ENCODE data around the gene PCBP3. TPM values are rescaled to one million over a fixed set of nuclear protein-coding genes. Genes with fewer than 3 reads are reported as not detected.

PCBP3 gene
- total RNA-seq, 1 experiment from 2014 or later: 24.1 TPM

- DNase-seq (ENCODE audit: extremely low read depth, low read depth): no peak
Observed at GRCh38 chr21:45853703-45854342, 210.3 kb downstream of the PCBP3 start.

GRCh38 chr21:45854690-45855247, 211.2 kb downstream of the PCBP3 start:
- DNase-seq (ENCODE audit: extremely low read depth, low read depth): no peak

DNA sequence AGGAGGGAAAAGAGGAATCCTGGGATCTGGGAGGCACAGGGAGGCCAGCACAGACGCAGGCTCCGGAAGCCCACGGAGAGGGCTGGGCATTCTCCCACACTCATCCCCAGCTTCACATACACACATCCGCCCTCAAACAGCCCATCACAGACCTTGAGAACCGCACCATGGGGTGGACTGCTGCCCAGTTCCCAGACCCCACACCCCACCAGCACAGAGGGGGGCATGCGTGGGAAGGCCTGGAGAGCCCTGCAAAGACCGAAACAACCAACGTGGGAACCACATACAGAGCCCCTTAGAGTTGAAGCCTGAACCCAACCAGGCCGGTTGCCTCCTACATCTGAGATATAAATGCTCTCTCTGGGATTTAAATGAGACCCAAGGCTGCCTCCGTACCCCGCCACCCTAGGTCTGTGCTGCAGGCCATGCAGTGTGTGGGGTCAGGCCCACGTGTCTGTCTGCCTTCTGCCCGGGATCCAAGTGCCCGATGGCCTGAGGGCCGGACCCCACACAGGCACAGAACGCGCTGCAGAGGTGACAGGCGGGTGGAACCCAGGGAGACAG, 211.8 kb downstream of the PCBP3 start:
- no peak for DNase-seq (ENCODE audit: extremely low read depth, low read depth)

- no peak for DNase-seq (ENCODE audit: extremely low read depth, low read depth)
Observed at GRCh38 chr21:45856442-45856841, 212.9 kb downstream of the PCBP3 start.

GRCh38 chr21:45856906-45857305, 213.4 kb downstream of the PCBP3 start:
- DNase-seq (ENCODE audit: extremely low read depth, low read depth): no peak

DNA sequence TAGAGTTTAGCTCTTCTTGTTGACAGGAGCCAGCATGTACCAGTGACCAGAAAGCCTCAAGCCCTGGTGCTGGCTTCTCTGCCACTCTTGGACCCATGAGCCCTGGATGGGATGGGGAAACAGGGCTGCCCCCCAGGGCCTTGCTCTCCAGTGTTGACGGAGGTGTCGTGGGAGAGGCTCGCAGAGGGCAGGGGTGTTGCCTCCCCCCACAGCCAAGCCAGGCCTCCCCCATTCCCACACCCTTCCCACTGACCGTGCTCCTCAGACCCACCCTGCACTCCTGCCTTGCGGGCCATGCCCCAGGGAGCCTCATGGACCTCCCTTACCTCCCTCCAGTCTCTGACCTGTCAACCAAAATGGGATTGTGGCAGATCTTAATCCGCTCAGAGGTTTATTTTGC, 214.2 kb downstream of the PCBP3 start:
- no peak for DNase-seq (ENCODE audit: extremely low read depth, low read depth)

DNA sequence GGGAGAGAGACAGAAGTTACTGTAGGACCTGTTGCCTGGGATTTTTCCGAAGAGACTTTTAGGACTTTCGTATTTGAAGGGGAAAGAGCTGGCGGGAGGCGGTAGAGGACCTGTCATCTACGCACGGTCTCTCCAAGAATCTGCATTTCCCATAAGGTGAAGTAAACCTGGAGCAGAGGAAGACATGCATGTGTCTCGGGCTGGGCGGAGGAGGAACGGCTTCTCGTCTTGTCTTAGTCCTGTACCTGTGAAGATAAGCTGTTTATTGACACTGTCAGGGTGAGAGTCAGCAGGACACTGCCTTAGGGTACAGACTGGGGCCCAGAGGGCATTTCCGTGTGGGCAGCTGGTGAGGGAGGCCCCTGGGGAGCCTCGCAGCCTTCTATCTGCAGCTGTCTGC, 214.7 kb downstream of the PCBP3 start:
- no peak for DNase-seq (ENCODE audit: extremely low read depth, low read depth)

DNA sequence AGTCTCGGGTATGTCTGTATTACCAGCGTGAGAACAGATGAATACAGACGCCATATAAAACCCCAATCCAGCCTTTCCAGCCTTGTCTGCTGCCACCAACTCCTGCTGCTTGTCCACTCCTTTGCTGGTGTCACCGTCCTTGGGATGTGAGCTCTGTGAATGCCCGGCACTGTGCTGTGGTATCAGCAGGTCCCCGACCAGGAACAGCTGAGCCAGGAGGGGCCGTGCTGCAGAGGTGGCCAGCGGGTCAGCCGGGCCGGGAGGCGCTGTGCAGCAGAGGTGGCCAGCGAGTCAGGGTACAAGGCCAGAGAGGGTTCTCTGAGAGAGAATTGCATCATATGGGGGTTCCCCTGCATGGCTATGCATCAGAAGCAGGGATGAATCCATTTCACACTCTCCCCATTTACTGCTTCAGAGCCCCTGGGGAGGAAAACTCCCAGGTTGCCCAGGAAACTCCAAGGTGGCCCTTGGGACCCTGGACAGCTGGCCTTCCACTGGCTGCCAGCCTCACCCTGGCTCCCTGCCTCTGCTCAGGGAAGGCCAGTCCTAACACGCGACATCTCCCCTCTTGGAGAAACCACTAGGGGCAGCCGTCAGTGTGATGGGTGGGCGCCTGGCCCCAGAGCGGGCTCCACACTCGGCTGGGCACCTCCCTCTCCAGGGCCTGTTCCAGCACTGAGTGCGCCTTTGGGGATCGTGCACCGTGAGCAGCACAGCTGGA, 215.7 kb downstream of the PCBP3 start:
- no peak for DNase-seq (ENCODE audit: extremely low read depth, low read depth)

- DNase-seq (ENCODE audit: extremely low read depth, low read depth): no peak
Observed at GRCh38 chr21:45859762-45860357, 216.3 kb downstream of the PCBP3 start.

DNA sequence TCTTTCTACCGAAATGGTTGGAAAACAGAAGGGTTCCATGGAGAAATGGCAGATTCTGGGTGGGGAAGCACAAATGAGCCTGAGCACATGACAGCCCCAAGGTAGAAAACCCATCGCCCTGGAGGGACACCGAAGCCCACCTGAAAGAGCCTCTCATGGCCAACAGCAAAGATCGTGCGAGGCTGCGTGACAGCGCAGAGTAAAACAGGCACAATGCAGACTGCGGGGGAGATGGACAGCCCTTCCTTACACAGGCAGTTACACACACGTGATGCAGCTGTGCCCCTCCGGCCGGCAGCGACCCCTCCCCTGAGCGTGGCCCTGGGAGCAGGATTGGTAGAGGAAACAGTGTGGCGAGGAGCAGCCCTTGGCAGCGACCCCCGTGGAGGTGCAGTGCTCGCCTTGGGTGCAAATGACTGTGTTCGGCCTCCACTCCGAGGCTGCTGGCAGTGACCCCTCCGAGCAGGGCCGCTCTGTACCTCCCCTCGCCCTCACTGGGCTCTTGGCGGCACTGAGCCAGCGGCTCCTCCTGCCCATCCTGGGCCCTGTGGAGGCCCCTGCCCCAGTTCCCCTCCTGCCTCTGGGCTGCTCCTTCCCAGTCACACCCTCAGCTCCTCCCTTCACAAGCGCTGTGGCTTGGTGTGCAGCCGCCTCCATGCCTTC, 217.1 kb downstream of the PCBP3 start:
- DNase-seq (ENCODE audit: extremely low read depth, low read depth): no peak

GRCh38 chr21:45861156-45861870, 217.8 kb downstream of the PCBP3 start:
- DNase-seq (ENCODE audit: extremely low read depth, low read depth): no peak

- DNase-seq (ENCODE audit: extremely low read depth, low read depth): no peak
Observed at GRCh38 chr21:45862543-45863207, 219.2 kb downstream of the PCBP3 start.

DNA sequence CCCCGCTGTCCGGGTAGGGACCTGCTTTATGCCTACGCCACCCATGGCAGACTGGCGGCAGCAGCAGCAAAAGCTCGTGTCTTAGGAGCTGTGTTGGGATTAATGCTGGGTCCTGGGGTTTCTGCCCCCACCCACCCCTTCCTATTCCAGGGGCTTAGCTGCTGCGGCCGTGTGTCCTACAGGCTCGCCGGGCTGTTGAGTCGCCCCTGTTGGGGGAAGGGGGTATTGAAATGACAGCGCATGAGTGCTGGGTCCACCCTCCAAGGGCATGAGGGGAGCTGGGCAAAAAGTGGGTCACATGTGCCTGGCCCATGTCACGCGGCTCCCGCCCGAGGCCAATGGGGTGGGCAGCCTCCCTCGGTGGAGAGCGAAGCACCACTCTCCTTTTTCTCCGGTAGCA, 219.7 kb downstream of the PCBP3 start:
- DNase-seq (ENCODE audit: extremely low read depth, low read depth): no peak

DNA sequence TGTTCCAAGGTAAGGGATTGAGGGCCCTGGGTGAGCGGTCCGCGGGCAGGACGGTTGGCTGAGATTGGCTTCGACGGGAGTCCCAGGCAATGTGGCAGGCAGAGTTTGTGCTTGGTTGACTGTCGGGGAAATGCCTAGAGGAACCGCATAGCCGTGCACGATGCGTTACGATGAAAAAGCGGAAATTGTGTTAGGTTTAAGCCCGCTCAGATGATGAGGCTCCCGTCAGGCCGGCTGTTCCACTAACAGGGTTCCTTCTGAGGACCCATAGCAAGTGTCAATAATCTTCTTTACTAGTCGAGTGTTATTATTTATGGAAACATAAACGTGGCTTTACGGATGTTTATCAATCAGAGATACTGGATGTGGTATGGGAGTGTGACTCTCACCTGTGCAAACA, 220.2 kb downstream of the PCBP3 start:
- DNase-seq (ENCODE audit: extremely low read depth, low read depth): no peak

DNA sequence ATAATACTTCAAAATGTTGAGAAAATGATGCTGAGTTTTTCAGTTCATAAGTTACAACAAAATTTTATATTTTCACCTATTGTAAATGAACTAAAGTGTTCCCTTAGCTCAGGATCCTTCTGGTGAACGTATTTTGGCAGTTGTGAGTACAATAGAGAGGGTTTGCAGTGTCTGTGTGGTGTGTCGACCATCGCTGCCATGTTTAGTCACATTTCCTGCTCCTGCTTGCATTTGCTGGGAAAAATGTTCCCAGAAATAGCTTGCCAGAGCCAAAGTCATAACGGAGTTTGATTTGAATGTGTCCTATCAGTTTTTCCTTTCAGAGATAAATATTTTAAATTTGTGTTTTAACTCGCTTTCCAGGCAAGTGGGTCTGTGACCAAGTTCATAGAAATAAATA, 220.9 kb downstream of the PCBP3 start:
- DNase-seq (ENCODE audit: extremely low read depth, low read depth): no peak

- DNase-seq (ENCODE audit: extremely low read depth, low read depth): no peak
Observed at GRCh38 chr21:45865106-45865835, 221.7 kb downstream of the PCBP3 start.

GRCh38 chr21:45866551-45866950, 223.0 kb downstream of the PCBP3 start:
- DNase-seq (ENCODE audit: extremely low read depth, low read depth): no peak

- DNase-seq (ENCODE audit: extremely low read depth, low read depth): no peak
Observed at GRCh38 chr21:45867041-45867666, 223.6 kb downstream of the PCBP3 start.

- no peak for DNase-seq (ENCODE audit: extremely low read depth, low read depth)
Observed at GRCh38 chr21:45867671-45868081, 224.2 kb downstream of the PCBP3 start.

All from NCI-H460 (cell line).